Femur (tissue), 1 donor: ENCODE results near the gene NDP.

Experiments
- DNase-seq: peaks from one replicate; pipeline ENCODE4 v3.0.0-alpha.2; 2017

The NDP gene, protein sequence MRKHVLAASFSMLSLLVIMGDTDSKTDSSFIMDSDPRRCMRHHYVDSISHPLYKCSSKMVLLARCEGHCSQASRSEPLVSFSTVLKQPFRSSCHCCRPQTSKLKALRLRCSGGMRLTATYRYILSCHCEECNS

DNA sequence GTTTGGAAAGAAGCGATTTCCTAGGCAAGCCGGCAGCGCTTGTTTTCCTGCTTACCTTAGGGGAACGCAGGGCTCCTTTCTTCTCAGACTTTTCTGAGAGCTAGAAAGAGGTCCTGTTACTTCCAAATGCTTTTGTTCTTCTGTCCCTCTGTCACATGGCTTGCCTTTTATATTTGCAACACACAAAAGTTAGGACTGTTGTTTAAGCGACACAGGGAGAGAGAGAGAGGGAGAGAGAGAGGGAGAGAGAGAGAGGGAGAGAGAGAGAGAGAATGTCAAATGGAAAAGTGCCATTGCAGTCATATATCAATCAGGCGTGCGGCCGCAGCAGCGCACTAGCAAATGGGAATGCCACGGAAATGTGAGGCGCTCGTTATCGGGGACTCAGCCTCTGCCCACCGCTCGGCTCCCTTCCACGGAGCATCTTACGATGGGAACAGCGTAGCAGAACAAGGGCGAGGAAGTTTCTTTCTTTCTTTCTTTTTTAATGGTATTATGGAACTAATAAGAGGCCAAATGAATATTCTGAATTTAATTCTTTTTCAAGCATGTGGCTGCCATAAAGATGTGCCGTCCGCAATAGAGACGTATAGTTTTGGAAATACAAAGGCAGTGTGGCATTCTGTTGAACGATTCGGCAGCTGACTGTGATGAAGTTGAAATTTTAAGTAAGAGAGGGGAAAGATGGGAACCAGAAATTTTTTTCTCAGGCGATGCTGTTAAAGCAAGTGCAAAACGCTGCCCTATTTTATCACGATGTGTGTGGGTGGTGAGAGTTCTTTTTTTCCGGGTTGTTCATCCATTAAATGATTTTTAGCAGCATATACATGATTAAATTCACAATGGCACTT lies at the start of gene NDP:
TSS of gene NDP (minus strand) at position 142 of the 851 bp plus-strand sequence. CDS start 14,745 bp downstream, outside the sequence.
- no peak for DNase-seq

DNA sequence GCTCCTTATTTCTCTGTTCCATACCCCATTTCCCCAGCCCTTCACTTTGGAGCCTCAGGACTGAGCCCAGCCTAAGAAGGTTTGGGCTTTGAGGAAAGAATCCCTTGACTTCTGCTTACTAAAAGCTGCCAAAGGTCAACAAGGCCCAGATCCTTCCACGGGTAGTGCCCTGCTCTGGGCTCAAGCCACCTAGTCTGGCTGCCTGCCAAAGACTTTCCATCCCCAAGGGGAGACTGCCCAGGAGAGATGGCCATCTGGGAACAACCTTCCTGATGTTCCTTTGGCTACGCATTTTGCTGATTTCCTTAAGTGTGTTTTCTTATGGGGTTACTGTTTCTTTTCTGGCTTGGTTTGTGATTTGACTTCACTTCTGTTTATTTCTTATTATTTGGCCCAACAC lies 49.8 kb upstream of the NDP start:
- DNase-seq = no peak

DNA sequence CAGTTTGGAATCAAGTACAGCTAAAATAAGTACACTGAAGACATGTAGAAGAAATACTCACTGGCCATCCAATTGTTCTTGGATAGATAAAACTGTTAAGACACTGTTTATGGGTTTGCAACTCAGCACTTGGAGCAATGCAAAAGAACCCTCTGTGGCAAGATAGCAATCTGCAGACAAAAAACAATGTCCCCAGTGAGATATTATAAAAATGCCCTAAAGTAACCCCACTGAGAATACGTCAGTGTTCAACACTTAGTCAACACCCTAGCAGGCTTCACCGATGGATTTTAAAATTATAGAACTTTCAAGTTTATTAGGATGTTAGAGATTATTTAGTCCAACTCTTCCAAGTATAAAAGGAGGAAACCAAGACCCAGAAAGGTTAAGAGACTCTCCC lies 47.5 kb upstream of the NDP start:
- no peak for DNase-seq

DNA sequence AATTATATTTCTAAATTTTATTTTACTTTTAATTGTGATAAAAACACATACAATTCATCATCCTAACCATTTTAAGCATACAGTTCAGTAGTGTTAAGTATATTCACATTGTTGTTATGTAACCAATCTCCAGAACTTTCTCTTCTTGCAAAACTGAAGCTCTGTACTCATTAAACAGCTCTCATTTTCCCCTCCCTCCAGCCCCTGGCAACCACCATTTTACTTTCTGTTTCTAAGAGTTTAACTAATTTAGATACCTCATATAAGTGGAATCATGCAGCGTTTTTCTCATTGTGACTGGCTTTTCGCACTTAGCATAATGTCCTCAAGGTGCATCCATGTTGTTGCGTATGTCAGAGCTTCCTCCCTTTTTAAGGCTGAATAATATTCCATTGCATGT lies 46.7 kb upstream of the NDP start:
- no peak for DNase-seq

DNA sequence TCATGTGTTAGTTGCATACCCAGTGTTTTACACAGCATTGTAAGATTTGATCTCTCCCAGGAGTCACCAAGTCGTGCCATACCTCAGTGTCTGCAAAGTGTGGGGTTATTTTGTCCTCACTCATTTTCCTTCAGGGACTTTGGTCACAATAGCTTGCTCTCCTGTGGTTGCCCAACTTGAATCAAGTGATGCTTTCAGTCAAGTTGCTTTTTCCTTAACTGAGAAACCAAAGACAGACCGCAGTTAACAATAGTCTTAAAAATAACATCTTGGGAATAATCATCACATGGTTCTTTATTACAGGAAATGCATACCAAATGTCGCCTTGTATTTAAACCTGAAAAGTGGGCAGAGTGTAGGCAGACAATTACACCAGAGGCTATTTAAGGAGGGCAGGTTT lies 44.5 kb upstream of the NDP start:
- no peak for DNase-seq

DNA sequence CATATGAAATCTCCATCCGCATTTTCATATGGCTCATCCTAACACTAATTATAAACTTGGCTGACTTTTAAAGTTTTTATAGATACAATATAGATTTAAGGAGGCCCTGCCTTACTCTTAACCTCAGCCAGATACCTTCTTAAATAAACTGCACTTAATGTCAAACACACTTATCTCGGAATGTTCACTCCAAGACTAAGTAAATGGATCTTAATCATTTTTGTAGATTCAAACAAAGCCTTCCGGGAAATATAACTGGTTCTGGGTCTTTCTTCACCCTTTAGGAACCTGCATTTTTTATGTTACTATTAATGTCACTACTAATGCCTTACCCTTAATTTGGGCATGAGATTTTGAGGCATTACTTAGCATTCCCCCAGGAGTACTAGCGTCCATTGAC lies 43.7 kb upstream of the NDP start:
- no peak for DNase-seq

DNA sequence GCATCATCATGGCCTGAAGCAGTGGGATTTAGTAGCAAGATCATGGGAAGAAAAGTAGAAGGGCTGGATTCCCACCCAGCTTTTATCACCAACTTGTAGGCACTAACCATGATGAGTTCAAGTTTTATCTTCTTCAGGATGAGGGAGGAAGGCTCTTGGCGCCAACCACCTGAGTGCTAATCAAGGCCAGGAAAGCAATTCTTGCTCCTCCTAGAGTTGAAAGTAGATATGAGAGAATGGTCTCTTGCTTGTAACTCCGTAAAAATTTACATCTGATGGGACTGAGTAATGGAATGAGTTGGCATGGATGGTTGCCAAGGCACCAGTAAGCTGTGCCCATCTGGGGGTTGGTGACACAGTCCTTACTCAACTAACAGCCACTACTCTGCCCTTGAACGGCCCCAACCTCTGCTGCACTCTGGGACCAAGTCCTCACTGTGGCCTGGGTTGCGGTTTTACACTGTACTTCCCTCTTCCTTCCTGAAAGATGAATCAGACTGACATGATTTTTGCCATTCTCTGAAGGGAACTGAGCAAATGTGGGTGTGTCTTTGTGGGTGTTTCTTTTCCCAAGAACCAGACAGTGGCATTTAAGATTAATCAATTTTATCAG lies 39.4 kb upstream of the NDP start:
- DNase-seq = peak; percentile 29

DNA sequence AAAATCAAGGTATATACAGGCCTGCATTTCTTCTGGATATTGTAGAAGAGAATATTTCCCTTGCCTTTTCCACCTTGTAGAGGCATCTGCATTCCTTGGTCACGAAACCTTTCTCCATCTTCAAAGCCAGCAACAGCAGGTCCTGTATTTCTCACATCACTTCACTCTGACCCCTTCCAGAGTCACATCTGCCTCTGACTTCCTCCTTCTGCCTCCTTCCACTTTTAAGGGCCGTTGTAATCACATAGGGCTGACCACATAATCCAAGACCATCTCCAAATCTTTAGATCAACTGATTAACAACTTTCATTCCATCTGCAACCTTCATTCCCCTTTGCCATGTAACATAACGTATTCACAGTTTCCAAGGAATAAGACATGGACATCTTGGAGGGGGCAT lies 38.3 kb upstream of the NDP start:
- DNase-seq = no peak

DNA sequence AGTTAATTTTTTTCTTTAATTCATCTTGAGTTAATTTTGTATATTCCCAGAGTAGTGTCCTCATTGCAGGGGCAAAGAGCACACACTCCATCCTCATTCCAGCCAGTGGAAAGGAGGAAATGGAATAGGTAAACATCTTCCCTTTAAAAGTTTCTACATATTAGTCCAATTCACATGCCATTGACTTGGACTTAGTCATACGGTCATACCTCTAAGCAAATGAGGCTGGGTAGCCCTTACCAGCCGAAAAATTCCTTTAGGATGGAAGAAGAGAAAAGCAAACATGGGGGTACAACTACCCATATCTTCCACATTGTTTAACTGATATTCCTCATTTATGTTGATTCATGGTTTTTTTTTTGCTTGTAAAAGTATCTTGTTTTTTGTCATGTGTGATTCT lies 37.4 kb upstream of the NDP start:
- DNase-seq = no peak

DNA sequence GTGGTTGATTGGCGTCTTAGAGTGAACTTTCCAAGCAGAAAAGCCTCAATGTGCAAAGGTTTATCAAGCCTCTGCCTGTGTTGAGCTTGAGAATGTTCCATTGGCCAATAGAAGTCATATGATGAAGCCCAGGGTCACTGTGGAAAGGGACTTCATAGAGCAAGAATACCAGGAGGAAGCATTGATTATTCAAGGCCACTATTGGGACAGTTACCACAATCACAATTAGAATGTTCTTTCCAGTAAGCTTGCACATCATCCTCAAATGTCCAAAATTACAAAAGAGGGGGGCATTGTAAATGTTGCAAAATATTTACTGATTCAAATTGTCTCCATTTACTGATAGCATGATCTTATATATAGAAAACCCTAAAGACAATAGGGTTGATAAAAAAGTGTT lies 32.9 kb upstream of the NDP start:
- no peak for DNase-seq

DNA sequence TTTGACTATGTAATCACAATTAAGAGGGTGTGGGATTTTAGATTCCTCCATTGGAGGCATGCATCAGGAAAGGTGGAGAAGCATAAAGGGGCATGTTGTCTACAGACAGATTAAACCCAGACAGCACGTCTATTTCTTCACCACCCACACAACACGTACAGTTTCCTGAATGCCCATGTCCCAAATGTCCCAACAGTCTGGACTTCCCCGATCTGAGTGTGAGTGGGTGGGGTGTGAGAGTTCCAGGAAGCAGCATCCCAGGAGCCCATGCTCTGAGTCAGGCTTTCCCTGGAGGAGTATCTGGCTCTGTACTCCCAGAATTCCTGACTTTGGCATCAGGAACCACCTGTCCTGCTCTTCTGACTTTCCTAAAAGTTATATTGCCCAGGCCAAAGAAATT lies 30.8 kb upstream of the NDP start:
- no peak for DNase-seq

DNA sequence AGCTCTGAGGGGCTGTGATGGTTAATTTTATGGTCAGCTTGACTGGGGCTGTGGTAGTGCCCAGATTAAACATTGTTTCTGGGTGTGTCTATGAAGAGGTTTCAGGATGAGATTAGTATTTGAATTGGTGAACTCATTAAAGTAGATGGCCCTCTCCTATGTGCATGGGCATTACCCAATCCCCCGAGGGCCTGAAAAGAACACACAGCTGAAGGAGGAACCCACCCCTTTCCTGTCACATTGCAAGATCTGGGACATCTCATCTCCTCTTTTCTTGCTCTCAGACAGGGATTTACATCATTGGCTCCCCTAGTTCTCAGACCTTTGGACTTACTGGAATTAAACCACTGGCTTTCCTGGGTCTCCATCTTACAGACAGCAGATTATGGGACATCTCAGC lies 29.4 kb upstream of the NDP start:
- no peak for DNase-seq

DNA sequence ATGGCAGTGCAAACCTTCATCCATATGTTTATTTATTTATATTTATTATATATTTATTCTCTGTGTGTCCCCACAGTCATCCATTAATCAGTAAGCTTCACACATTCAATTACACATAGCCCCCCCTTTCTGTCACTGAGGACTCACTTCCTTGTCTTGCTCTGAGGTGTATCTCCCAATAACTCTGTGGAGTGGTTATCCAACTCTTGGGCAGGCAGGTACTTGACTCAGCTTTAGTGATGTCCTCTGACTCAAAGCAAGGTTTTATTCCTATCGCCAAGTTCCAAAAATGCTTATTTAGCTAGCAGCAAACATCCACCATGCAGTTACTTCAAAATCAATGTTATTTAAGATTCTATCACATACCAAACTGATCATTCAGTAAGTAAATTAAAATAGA lies 25.2 kb upstream of the NDP start:
- DNase-seq = no peak

DNA sequence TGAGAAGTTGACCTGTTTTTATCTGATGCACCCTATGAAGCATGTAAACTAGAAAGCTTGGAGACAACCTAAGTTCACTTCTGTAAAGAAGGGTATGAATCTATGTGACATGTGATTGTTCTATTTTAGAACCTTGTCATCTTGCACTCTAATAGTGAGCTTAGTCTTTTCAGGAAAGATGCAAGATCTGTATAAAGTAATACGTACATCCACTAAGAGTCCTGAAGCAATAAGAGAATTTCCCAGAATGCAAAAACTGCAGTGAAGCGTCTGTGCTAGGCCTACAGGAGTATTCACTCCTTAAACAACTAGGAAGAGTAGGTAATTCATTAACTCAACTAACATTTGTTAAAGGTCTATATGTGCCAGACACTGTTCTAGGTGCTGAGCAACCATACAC lies 23.3 kb upstream of the NDP start:
- DNase-seq = no peak

DNA sequence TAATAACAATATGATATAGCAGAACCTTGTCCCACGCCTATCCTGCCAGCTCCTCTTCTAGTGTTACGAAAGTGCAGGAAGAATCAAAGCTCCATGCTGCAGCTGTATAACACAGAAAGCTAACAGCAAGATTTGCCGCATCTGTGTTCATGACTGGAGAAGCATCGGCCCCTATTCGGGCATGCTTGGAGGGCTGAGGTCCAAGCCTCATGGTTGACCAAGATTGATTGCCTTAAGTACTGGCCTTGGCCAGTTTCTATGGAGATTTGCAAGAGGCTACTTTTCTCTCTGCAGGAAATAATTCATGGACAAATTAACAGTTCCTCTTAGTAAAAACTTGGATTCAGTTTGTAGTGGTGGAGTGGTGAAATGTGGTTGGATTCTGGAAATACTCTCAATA lies 12.9 kb upstream of the NDP start:
- no peak for DNase-seq

DNA sequence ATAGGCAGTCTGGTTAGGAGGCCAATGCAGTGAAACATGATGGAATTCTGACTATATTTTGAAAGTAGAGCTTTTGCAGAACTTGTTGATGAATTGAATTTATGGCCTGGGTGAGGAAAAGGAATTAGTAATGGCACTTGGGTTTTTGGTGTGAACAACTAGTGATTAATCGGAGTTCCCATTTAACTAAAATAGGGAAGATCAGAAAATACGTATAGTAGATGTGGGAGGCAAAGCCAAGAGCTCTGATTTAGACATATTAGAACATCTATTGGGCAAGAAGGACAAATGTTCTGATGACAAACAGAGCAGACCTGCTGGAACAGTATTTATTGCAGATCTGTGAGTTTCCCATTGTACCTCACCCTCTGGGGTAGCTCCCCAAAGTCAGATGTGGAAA lies 12.3 kb upstream of the NDP start:
- no peak for DNase-seq

DNA sequence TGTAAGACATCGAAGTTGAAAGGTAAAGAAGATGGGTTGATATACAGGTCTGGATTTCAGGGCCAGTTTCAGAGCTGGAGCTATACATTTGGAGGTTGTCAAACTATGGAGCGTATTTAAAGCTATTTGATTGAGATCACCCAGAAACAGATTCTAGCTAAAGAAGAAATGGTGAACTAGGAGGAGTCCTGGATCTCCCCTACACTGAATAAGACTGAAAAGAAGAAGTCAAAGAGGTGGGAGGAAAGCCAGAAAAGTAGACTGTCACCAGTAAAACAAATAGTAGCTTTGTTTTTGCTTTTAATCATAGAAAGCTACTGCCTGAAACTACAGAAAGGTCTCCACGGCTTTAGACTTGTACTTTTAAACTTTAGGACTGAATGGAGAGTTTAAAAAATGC lies 5.0 kb upstream of the NDP start:
- DNase-seq = no peak

DNA sequence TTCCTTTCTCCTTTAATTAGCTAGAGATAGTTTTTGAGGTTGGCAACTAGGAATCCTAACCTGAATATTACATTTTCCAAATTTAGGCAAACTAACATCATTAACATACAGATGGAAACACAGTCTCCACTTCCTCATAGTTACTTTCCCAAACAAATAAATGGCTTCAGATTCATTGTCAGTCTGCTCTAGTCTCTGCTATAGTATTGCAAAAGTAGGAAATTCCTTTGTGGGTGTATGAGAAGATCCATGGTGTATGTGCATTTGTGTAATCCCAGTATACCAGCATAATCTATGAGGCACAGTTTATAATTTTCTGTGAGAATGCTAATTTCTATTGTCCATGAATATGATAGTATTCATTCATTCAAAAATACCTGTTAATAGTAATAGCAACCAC lies 3.0 kb upstream of the NDP start:
- no peak for DNase-seq

DNA sequence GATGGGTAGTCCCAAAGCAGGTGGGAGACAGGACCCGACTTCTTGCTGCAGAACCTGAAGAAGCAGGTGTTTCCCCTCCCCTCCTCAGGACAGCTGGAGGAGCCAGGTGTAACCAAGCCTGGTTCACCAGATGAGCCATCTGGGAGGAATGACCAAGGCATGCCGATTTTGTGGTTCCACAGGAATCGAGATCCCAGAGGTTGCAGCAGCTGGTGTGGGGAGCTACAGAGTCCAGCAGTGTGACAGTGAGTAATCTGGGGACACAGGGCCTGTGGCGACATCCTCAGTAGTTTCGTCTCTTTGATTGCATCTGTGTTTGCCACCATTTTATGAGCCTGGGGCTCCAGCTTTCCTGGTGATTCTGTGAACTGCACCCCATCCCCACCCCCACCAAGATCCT lies 2.6 kb upstream of the NDP start:
- no peak for DNase-seq

DNA sequence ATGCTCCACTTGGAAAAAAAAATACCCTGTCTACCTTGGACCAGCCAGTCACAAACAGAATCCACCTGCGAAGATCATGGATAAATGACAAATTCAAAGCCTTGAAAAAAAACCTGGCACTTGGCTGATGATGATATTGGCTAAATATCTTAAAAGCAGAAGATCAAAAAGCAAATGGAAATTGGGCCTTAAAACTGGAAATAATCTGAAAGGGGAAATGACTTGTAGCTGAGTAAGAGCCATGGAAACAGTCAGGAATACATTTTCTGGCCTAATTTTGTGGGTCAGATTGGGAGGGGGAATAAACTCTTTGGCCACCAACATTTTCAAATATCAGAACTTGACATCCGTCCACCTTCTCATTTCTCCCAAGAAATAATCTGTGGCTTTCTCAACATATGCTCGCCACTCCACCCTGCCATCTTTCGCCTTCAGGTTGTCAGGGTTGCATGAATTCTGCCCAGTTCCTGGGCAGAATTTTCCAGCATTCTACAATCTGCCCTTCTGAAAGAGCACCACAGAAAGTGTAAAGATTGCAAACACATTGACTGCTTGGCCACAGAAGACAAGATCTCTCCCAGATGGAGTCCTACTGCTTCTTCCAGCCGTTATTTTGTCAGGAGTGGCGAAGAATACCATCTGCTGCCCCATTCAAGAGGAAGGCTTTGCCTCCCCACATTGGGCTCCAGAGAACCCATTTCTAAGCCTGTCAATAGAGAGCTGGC lies 1.7 kb upstream of the NDP start:
- no peak for DNase-seq

DNA sequence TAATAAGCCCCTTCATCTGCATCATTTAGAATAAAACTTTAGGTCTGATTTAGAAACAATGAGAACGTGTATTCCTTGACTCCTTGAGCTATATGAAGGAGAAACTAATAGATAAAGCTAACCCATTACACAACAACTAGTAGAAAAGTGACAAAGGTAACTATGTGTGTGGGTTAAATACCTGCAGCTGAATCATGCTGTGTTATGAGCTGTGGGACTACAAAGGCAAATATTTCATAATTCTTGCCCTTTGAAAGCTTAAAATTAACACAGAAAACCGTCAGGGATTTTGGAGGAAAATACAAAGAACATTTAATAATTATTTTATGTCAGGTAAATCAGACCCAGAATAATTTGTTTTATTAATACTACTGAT lies 898 bp upstream of the NDP start:
- DNase-seq = no peak

DNA sequence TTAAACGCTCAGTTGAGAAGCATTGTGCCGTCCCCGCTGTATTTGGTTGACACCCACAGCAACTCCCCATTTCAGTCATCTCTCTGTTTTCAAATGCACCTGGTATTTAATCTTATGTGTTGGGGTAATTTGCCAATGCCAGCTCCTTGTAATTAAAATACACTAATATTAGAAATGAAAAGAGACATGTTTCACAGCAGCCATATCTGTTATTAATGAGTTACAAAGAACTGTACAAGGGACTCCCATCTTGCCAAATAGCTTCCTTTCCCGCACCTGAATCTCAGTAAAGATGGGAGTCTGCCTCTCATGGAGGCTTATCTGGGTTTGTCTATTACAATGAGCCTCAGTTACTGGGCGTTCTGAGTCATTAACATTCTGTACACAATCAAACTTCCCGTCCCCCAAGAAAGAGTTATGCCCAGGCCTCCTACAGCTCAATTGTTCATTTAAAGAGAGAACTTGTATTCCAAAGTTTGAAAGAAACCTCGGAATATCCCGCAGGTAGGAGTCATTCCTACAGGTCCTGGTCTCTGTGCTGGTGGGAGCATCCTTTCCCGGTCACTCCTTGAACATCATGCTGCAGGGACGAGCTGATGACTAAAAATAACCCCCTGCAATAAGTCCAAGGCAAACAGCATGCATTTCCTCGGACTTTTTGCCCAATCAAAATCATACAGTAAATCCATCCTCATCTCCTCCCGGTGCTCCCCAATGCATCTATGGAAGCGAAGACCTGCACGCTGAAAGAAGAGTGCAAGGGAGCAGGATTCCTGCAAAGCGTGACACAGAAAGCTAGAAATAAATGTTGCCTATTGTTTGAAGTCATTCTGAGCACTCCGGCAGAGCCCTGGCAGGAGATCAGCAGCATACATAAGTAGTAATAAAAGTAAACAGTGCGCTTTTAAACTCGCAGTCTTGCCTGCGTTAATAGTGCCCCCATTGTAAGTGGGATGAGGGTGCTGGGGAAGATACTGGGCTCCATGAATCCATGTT lies 926 bp downstream of the NDP start:
- no peak for DNase-seq

DNA sequence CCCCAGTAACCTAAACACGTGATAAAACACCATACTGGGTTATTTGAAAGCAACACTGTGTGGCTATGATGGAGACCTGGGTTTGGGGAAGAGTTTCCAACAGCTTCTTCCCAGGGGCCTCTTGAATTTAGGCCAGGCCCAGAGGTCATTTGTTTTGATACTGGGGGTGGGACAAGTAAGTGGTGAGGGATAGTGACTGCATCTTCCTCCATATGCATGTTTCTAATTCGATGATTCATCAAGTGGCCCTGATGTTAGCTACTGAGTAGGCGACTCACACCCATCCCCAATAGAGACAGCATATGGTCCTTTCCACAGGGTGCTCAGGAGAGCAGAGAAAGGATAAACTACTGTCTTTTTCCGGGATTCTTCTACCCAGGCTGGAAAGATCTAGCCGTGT lies 2.7 kb downstream of the NDP start:
- DNase-seq = no peak
